ENCODE measurements around the gene SHC2. TPM values are rescaled to one million over a fixed set of nuclear protein-coding genes. Genes with fewer than 3 reads are reported as not detected.

The SHC2 gene
- total RNA-seq, 1 experiment from 2014 or later, result 16.6 TPM

GRCh38 chr19:418761-419671 lies 41.8 kb downstream of the SHC2 start:
- Histone ChIP-seq H4K8ac (replicated peaks; ENCODE audit: insufficient read length, low read depth, low read length) (no peak overlapping the region), H2BK15ac (ENCODE audit: low read depth, low read length) (no peak overlapping the region), H2AK5ac (ENCODE audit: insufficient read length, low read length) (no peak overlapping the region), H3K27ac (ENCODE audit: insufficient read length, low read depth, low read length) (no peak overlapping the region), H2AFZ (ENCODE audit: low read length) (no peak overlapping the region), H3K9me3 (ENCODE audit: control insufficient read depth, low read depth, low read length) (no peaks in the 10 kb centered on the region), H3K9ac (ENCODE audit: extremely low read depth, insufficient read length, low read length) (no peak overlapping the region), H3K14ac (ENCODE audit: insufficient read depth, low read length) (no peak overlapping the region; the same call in 1 of the 2 replicates), H4K20me1 (ENCODE audit: control insufficient read depth, insufficient read depth, insufficient read length) (no peaks in the 10 kb centered on the region), H2BK20ac (ENCODE audit: low read depth, low read length, poor library complexity, severe bottlenecking) (no peak overlapping the region), H3K4me2 (ENCODE audit: insufficient read depth, insufficient read length, low read length) (no peak overlapping the region), H3K18ac (ENCODE audit: insufficient read length, low read depth, low read length) (no peak overlapping the region), H4K91ac (ENCODE audit: insufficient read length, low read depth, low read length) (no peak overlapping the region), H2BK120ac (ENCODE audit: low read depth, low read length, poor library complexity, severe bottlenecking) (no peak overlapping the region), H3T11ph (ENCODE audit: low read length) (no peak overlapping the region), H3K79me1 (ENCODE audit: insufficient read depth, low read depth, low read length, poor library complexity, severe bottlenecking) (no peaks in the 10 kb centered on the region), H2BK5ac (ENCODE audit: insufficient read length, low read length) (no peak overlapping the region), H2BK12ac (ENCODE audit: insufficient read length, low read depth, low read length) (no peak overlapping the region), H3K4ac (ENCODE audit: low read depth, low read length) (no peak overlapping the region), H4K5ac (ENCODE audit: insufficient read length, low read depth, low read length) (no peak overlapping the region), H3K27me3 (ENCODE audit: insufficient read depth, low read length) (no peaks in the 10 kb centered on the region), H3K56ac (ENCODE audit: insufficient read length, low read depth, low read length) (no peak overlapping the region), H3K79me2 (ENCODE audit: insufficient read depth, low read length) (no peaks in the 10 kb centered on the region), H3K23me2 (ENCODE audit: insufficient read length, low read depth, low read length, poor library complexity, severe bottlenecking) (no peaks in the 10 kb centered on the region), H3K4me1 (ENCODE audit: insufficient read depth, low read length) (no peaks in the 10 kb centered on the region; the same call in 1 of the 2 replicates), H3K23ac (ENCODE audit: insufficient read length, low read depth, low read length) (no peak overlapping the region)
- DNase-seq, result no peak
- no peaks in the 10 kb centered on the region; a peak in 1 of 5 replicates for H3K9me3 Mint-ChIP-seq
- H3K4me3 Mint-ChIP-seq, result no peak overlapping the region
- H3K27me3 Mint-ChIP-seq (ENCODE audit: low read depth), result no peaks in the 10 kb centered on the region; the same call in none of the 2 replicates
- no peaks in the 10 kb centered on the region; a peak in 1 of 7 replicates for H3K36me3 Mint-ChIP-seq (ENCODE audit: insufficient read depth in 1 of 3, low read depth in 3 of 3)
- TF ChIP-seq CTCF (conservative IDR thresholded peaks at IDR 0.05), result no peak
- no CpG with 5 or more reads among the region's 51 CpGs for WGBS (ENCODE audit: extremely low coverage, insufficient read length, low lambda C conversion rate)
- no peak overlapping the region for H3K27ac Mint-ChIP-seq
- peaks cover 11 to 20% of the 10 kb centered on the region in 2 experiments for H3K4me1 Mint-ChIP-seq
